ENCODE data around the gene FOXF2. TPM values are rescaled to one million over a fixed set of nuclear protein-coding genes. Genes with fewer than 3 reads are reported as not detected.

The FOXF2 gene
- total and polyA plus RNA-seq, 2 of the 13 experiments (the other 11 are each of a cell fraction or from before 2014, with no cell fraction given): not detected

DNA sequence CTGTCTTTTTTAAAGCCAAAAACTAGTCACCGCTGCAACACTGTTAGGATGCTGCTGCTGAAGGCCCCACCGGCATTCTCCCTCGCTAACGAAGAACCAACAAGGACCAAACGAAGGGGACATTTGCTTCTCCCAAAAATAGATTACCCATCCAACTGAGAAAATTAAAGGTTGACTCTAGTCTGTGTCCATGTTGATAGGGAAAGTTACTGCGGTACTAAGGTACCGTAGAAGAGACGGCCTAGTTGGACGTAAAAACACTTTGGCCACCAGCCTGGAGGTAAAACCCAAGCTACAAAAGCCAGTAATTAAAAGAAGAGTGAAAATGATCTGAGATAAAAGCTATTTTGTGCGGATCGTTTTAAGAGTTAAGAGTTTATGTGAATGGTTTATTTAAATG lies 11.8 kb upstream of the FOXF2 start:
- CTCF ChIA-PET (ENCODE audit: low intra/inter-chr PET ratio, low total read pairs): no interaction called here

More for the DNA sequence above, 11.8 kb upstream of the FOXF2 start:
- H3K4me2 ChIP-seq (ENCODE audit: low read depth, low read length): no peak overlapping the region
- no peaks in the 10 kb centered on the region for H3K9me3 ChIP-seq (ENCODE audit: low read length)
- no peak for ATAC-seq
- FAIRE-seq: no peak
- peaks cover 9% of the 10 kb centered on the region; the same call in 1 of the 2 replicates for H3K4me1 ChIP-seq (ENCODE audit: insufficient read depth, low read length)
- 73% methylated on average over 11 of the region's 11 CpGs for WGBS (ENCODE audit: low lambda C conversion rate)
- H3K36me3 ChIP-seq (replicated peaks in 1 of 2; ENCODE audit: control insufficient read depth in 1 of 2, insufficient read depth in 2 of 2, low read length in 2 of 2): no peaks in the 10 kb centered on the region
- H4K20me1 ChIP-seq (ENCODE audit: insufficient read depth, low read length): no peaks in the 10 kb centered on the region; the same call in 1 of the 2 replicates
- no peak for DNase-seq (ENCODE audit: low spot score)
- H3K27ac ChIP-seq (ENCODE audit: extremely low read length, insufficient read depth, low read length): no peak overlapping the region
- no peak overlapping the region for H2AFZ ChIP-seq (ENCODE audit: low read length)
- in situ Hi-C loops (cut with HindIII; ENCODE audit: extremely low pct_ligation_motif_present, low pct_unique_long_range_greater_than_20kb): no loop called here
- TF ChIP-seq, protein P1, sequence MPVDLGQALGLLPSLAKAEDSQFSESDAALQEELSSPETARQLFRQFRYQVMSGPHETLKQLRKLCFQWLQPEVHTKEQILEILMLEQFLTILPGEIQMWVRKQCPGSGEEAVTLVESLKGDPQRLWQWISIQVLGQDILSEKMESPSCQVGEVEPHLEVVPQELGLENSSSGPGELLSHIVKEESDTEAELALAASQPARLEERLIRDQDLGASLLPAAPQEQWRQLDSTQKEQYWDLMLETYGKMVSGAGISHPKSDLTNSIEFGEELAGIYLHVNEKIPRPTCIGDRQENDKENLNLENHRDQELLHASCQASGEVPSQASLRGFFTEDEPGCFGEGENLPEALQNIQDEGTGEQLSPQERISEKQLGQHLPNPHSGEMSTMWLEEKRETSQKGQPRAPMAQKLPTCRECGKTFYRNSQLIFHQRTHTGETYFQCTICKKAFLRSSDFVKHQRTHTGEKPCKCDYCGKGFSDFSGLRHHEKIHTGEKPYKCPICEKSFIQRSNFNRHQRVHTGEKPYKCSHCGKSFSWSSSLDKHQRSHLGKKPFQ (CRISPR knock-in tag; IDR thresholded peaks at IDR 0.05; ENCODE audit: insufficient replicate concordance): no peak
- no peak for TF ChIP-seq ZNF34 (CRISPR knock-in tag; IDR thresholded peaks at IDR 0.05; ENCODE audit: borderline replicate concordance)
- TF ChIP-seq ZFP37 (CRISPR knock-in tag; IDR thresholded peaks at IDR 0.05; ENCODE audit: borderline replicate concordance): no peak
- no peak for TF ChIP-seq HHEX (CRISPR knock-in tag; IDR thresholded peaks at IDR 0.05)
- TF ChIP-seq ZNF777 (CRISPR knock-in tag; IDR thresholded peaks at IDR 0.05): no peak
- TF ChIP-seq, protein P2, sequence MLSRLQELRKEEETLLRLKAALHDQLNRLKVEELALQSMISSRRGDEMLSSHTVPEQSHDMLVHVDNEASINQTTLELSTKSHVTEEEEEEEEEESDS (CRISPR knock-in tag; IDR thresholded peaks at IDR 0.05; ENCODE audit: borderline replicate concordance): no peak
- no TSS peak for BruUV-seq (replicated peaks)
- intact Hi-C loops (cut with micrococcal nuclease; ENCODE audit: unreplicated experiment): no loop called here
- H3K4me3 ChIP-seq (replicated peaks in 1 of 3; ENCODE audit: insufficient read depth in 1 of 3, low read depth in 2 of 3, low read length in 3 of 3): no peak overlapping the region
- POLR2A ChIA-PET: no interaction called here
- no peaks in the 10 kb centered on the region for H3K79me2 ChIP-seq (ENCODE audit: insufficient read depth, low read length)
- peaks cover 21 to 87% of the 10 kb centered on the region in 2 experiments for H3K27me3 ChIP-seq (ENCODE audit: control insufficient read depth in 1 of 2, insufficient read depth in 2 of 2, low read length in 2 of 2)
- no peak overlapping the region for H3K9ac ChIP-seq (ENCODE audit: insufficient read depth, low read depth, low read length)

Measured in HepG2 (cell line).